Hindlimb muscle (tissue), 1 donor: ENCODE results near the gene RPS29. TPM values are rescaled to one million over a fixed set of nuclear protein-coding genes. Genes with fewer than 3 reads are reported as not detected.
A peak's percentile ranks its signal among the peaks of the same experiment; 100 is the strongest.
"Not testable (repeated sequence)": the region's sequence is repeated elsewhere in the genome, so short reads cannot be mapped to it uniquely, and the experiment has no call there.

Source experiments
- DNase-seq: peaks from one replicate; pipeline ENCODE4 v3.0.0-alpha.2; 2013
- polyA plus RNA-seq: library from polyadenylated mRNA; unstranded; fragments of 120-200 nt; gene quantifications from one replicate; pipeline ENCODE4 v1.2.1, GENCODE V29; 2013; ENCODE audit not compliant: insufficient read length

The RPS29 gene
- 1,715 TPM for polyA plus RNA-seq

- DNase-seq, result peak; percentile 99
Measured at GRCh38 chr14:49585803-49586672, at the start of gene RPS29. TSS of gene RPS29 (minus strand) at chr14:49586380. CDS start at chr14:49586346, 34 bp downstream.

GRCh38 chr14:49634547-49635334 lies 48.6 kb upstream of the RPS29 start, which contains the start of gene DNAAF2:
TSS of gene DNAAF2 (minus strand) at chr14:49635244. CDS start at chr14:49635149, 95 bp downstream.
- peak; percentile 79 for DNase-seq

- peak; percentile 96 for DNase-seq
Measured at GRCh38 chr14:49633640-49634546, 47.7 kb upstream of the RPS29 start.

GRCh38 chr14:49623941-49624839 lies 38.0 kb upstream of the RPS29 start:
- DNase-seq, result no peak

- DNase-seq, result no peak
Measured at GRCh38 chr14:49623387-49623786, 37.2 kb upstream of the RPS29 start.

- DNase-seq, result no peak
Measured at GRCh38 chr14:49622022-49622607, 35.9 kb upstream of the RPS29 start.

- peak; percentile 56 for DNase-seq
Measured at GRCh38 chr14:49621114-49621881, 35.1 kb upstream of the RPS29 start.

- DNase-seq, result peak; percentile 98
Measured at GRCh38 chr14:49620182-49621113, 34.3 kb upstream of the RPS29 start, which contains the start of the genes MGAT2 and RPL36AL. TSS of gene MGAT2 (plus strand) at chr14:49620799. CDS start at chr14:49621269, 470 bp downstream. TSS of gene RPL36AL (minus strand) at chr14:49620626. CDS start at chr14:49619104, 1,522 bp downstream.

GRCh38 chr14:49619730-49620129 lies 33.5 kb upstream of the RPS29 start:
- no peak for DNase-seq

- not testable (repeated sequence) for DNase-seq
Measured at GRCh38 chr14:49619273-49619672, 33.1 kb upstream of the RPS29 start.

- DNase-seq, result no peak
Measured at GRCh38 chr14:49617852-49618519, 31.8 kb upstream of the RPS29 start.

GRCh38 chr14:49615776-49616175 lies 29.6 kb upstream of the RPS29 start:
- DNase-seq, result no peak

- no peak for DNase-seq
Measured at GRCh38 chr14:49614196-49614595, 28.0 kb upstream of the RPS29 start.

- DNase-seq, result no peak
Measured at GRCh38 chr14:49612671-49613070, 26.5 kb upstream of the RPS29 start.

- DNase-seq, result no peak
Measured at GRCh38 chr14:49612251-49612650, 26.1 kb upstream of the RPS29 start.

- no peak for DNase-seq
Measured at GRCh38 chr14:49607583-49607982, 21.4 kb upstream of the RPS29 start.

GRCh38 chr14:49598485-49599300 lies 12.5 kb upstream of the RPS29 start, which contains the start of gene LRR1:
TSS of gene LRR1 (plus strand) at chr14:49598940. CDS start at chr14:49599021, 81 bp downstream.
- DNase-seq, result peak; percentile 85
